ENCODE data around the gene GSTCD. TPM values are rescaled to one million over a fixed set of nuclear protein-coding genes. Genes with fewer than 3 reads are reported as not detected.

The GSTCD gene
- total RNA-seq, 1 donor from 2014 or later = 26.1 TPM

DNA sequence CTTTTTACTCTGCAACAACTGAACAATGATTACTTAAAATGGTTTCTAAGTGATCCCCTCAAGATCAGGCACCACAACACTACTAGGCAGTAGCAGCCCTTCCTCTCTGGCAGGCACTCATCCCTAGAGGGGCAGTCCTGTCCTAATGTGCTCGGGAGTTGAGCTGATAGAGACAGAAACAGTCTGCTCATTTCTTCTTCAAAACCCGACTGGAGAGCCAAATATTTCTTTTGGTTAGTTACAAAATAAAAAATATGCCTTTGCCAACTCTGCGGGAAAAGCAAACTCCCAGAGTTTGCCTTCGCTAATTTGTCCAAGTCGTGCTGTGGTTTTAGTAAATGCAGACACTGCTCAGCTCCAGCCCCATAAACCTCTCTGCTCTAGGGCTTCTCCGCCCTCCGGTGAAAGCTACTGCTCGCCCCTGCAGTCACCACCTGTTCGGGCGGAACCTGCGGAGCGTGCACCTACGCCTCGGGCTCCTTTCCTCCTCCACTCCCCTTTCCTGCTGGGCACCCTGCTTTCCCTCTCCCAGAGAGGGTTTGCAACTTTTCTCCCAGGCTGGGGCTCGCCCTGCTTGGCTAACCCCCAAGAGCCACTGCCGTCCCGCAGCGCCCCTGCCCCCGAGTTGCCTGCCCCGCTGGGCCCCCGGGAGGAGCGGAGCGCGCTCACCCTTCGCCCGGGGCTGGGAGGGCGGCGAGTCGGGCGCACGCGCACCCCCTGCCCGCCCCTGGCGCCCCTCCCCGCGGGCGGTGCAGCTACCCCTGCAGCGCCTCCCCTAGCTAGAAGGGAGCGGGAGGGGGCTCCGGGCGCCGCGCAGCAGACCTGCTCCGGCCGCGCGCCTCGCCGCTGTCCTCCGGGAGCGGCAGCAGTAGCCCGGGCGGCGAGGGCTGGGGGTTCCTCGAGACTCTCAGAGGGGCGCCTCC lies 186.3 kb downstream of the GSTCD start, which contains the start of gene NPNT:
Gene NPNT (plus strand): TSS at position 812 of the 923 bp plus-strand sequence. CDS start 182 bp downstream, outside the sequence.
- peak; percentile 78 for DNase-seq

DNA sequence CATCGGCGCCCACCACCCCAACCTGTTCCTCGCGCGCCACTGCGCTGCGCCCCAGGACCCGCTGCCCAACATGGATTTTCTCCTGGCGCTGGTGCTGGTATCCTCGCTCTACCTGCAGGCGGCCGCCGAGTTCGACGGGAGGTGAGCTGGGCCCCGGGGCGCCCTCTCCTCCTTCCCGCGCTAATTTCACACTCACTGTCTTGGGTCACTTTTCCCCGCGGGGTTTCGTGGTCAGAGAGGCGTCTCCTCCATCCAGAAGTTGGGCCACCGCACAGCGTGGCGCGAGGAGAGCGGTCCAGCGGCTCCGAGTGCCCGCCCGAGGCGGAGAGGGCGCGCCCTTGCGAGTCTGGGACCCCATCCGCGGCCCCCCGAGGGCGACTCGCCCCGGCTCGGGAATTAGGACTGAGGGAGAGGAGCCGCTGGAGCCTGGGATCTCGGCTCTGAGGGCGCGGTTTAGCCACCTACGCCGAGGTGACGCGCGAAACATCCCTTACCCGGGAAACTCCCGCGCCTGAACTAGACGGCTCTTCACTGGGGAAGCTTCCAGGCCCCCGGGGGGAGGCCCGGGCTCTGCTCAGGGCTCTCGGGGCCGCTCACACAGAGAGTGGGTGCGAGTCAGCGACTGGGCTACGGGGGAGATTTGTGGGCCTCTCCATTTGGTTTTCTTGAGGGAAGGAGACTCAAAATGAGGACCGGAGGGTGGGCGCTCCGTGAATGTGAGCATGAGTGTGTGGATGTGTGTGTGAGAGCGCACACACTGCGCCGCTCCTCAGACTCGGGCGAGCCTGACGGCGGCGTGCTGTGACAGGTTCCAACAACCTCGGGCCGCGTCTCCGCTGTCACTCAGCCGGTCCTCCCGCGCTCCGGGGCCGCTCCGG lies 187.2 kb downstream of the GSTCD start:
- DNase-seq = peak; percentile 66

DNA sequence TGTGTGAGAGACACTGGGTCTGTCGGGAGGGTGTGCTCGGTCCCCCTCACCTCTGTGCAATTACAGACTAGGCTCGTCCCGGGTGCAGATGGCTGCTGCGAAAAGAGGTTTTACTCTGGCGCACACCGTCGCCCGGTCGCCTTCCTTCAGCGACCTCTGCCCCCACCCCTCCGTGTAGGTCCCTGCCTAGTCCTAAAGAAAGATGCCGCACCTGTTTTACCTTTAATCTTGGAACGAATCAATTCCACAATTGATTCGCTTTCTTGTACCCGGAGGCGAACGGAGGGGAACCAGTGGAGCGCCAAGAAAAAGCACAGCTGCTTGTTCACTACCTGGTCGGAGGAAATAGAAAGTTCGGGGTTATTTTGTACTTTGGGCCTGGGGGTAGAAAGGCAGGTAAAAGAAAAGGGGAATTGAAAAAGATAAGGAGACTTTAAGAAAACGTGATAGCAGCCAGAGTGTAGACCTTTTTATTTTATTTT lies 187.9 kb downstream of the GSTCD start:
- DNase-seq = no peak

Other genes with a start within 250 kb of the GSTCD start
- gene PPA2, start 234.7 kb upstream of the GSTCD start, total RNA-seq = 157 TPM
- 1.3 TPM for gene ARHGEF38, start 156.2 kb upstream of the GSTCD start, total RNA-seq
- 19.3 TPM for gene INTS12, start 95 bp upstream of the GSTCD start, total RNA-seq
- gene NPNT, start 186.7 kb downstream of the GSTCD start, total RNA-seq = 110 TPM